Gastrocnemius medialis (tissue), 4 donors: ENCODE results near the gene RFTN1. TPM values are rescaled to one million over a fixed set of nuclear protein-coding genes. Genes with fewer than 3 reads are reported as not detected.

ENCODE experiments used
- ATAC-seq, 2 donors: fragments of 150-250 bp; one replicate each; pipeline ENCODE4 v1.9.1; 2016
- DNase-seq, 2 donors: peaks; one replicate each; pipeline ENCODE4 v3.0.0-alpha.2; 2019
- H3K27ac ChIP-seq, 4 donors: fragments of 200-600 bp; sonication (generic); 1 replicate in 1 of 4; 2 replicates in 3 of 4; pipeline ENCODE4 v1.5.1; 2016 to 2018; ENCODE audit warnings: mild to moderate bottlenecking in 2 of 4, moderate library complexity in 1 of 4
- H3K27me3 ChIP-seq, 3 donors: fragments of 200-600 bp; sonication (generic) in 2 of 3; 1 replicate in 1 of 3; 2 replicates in 2 of 3; pipeline versions ENCODE4 v1.5.1 to v1.6.0; 2016 to 2019; ENCODE audit warnings: mild to moderate bottlenecking in 1 of 3, moderate library complexity in 1 of 3
- H3K36me3 ChIP-seq, 2 donors: fragments of 200-600 bp; sonication (generic) in 1 of 2; one replicate each; pipeline ENCODE4 v1.5.1; 2017 to 2018
- H3K4me1 ChIP-seq, 2 donors: fragments of 200-600 bp; sonication (generic) in 1 of 2; one replicate each; pipeline ENCODE4 v1.5.1; 2016 to 2017; ENCODE audit warnings: mild to moderate bottlenecking in 2 of 2
- H3K4me3 ChIP-seq, 4 donors: fragments of 200-600 bp; sonication (generic) in 3 of 4; 1 replicate in 1 of 4; 2 replicates in 3 of 4; pipeline ENCODE4 v1.5.1; 2016 to 2019; ENCODE audit warnings: mild to moderate bottlenecking in 2 of 4
- H3K9me3 ChIP-seq, 3 donors: fragments of 200-600 bp; sonication (generic) in 2 of 3; 1 replicate in 1 of 3; 2 replicates in 2 of 3; pipeline ENCODE4 v1.5.1; 2016 to 2019
- POLR2A ChIP-seq, 2 donors: fragments of 450-650 bp; IDR thresholded peaks; one replicate each; pipeline ENCODE4 v1.6.1; 2017; ENCODE audit warnings: antibody characterized with exemption in 2 of 2, mild to moderate bottlenecking in 2 of 2, moderate library complexity in 2 of 2
- in situ Hi-C, 4 donors: fragments of 200-750 bp; cut with MboI; loops; one replicate each; pipeline versions ENCODE4 v1.15.0 to v1.8.0; 2017; ENCODE audit warnings: low sequenced_read_pairs in 4 of 4
- intact Hi-C: fragments of 100-400 bp; cut with DNase I; formaldehyde crosslinking; loops from one replicate; pipeline ENCODE4 v1.15.1; 2023; ENCODE audit warnings: low total_unique reads
- total RNA-seq, 4 donors: library from RNA; depleted of rRNA; stranded (reverse); fragments of >200 nt; gene quantifications; one replicate each; pipeline versions ENCODE4 v1.1.0 to v1.2.3, GENCODE V29; 2016
- TF ChIP-seq, protein P1 (sequence below), 5 experiments: fragments of 450-650 bp in 3 of 5; fragments of 200-600 bp in 2 of 5; sonication (generic) in 2 of 5; IDR thresholded peaks in 4 of 5; conservative IDR thresholded peaks in 1 of 5; 1 replicate in 4 of 5; 2 replicates in 1 of 5; pipeline ENCODE4 v1.5.1; 2016 to 2019; ENCODE audit warnings: antibody characterized with exemption in 5 of 5, mild to moderate bottlenecking in 3 of 5, moderate library complexity in 3 of 5

Gene RFTN1
- total RNA-seq, 4 donors from 2014 or later: 10.7 to 22.8 (median 11.7) TPM

DNA sequence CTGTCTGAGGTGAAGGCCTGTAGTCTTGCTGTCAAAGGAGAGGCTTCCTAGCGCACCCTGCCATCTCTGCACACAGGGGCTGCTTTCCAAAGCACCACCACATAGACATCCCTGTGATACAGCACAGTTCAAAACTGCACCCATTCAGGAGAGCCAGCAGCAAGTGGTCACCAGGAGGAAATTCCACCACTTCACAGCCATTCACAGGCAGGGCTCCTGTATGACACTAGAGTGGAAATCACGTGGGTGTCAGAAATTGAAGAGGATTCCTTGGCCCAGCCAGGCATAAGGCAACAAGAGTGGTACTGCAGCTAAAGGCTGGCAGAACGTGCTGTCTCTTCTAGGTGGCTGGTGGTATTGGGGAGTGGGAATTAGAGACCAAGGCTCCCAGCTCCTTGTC, 102.8 kb downstream of the RFTN1 start:
- H3K4me1 ChIP-seq: peaks cover 8 to 18% of the 10 kb centered on the region in 2 donors
- intact Hi-C loops: no loop called here
- peak in 1 of 2 donors; percentile 60 for ATAC-seq

DNA sequence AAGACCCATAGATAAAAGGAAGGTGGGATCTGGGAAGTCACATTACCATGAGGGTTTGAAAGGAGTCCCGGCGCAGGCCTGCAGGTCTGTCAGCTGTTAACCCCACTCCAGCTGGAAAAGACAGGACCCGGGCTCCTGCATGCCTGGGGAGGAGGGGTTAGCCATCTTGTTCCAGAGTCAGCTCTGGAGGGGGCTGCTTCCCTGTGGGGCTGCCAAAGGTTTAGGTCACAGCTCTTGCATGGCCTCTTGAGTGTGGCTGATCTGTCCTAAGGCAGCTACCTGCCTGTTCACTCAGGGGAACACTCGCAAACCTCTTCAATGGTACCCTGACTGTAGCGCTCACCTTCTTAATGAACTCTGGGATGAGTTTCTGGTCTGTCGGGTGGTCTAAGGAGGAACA, 104.5 kb downstream of the RFTN1 start:
- H3K9me3 ChIP-seq: no peaks in the 10 kb centered on the region
- intact Hi-C loops (no loop called here), in situ Hi-C loops (no loop called here)
- DNase-seq: no peak
- no peak for ATAC-seq
- no peaks in the 10 kb centered on the region for H3K27me3 ChIP-seq
- H3K36me3 ChIP-seq: no peaks in the 10 kb centered on the region
- no peak overlapping the region for H3K4me3 ChIP-seq
- H3K4me1 ChIP-seq: peaks cover 5 to 18% of the 10 kb centered on the region in 2 donors
- TF ChIP-seq, protein P1, sequence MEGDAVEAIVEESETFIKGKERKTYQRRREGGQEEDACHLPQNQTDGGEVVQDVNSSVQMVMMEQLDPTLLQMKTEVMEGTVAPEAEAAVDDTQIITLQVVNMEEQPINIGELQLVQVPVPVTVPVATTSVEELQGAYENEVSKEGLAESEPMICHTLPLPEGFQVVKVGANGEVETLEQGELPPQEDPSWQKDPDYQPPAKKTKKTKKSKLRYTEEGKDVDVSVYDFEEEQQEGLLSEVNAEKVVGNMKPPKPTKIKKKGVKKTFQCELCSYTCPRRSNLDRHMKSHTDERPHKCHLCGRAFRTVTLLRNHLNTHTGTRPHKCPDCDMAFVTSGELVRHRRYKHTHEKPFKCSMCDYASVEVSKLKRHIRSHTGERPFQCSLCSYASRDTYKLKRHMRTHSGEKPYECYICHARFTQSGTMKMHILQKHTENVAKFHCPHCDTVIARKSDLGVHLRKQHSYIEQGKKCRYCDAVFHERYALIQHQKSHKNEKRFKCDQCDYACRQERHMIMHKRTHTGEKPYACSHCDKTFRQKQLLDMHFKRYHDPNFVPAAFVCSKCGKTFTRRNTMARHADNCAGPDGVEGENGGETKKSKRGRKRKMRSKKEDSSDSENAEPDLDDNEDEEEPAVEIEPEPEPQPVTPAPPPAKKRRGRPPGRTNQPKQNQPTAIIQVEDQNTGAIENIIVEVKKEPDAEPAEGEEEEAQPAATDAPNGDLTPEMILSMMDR (IDR thresholded peaks at IDR 0.05 in 4 of 5, conservative IDR thresholded peaks at IDR 0.05 in 1 of 5): no peak
- no peak for TF ChIP-seq POLR2A (IDR thresholded peaks at IDR 0.05)
- no peak overlapping the region for H3K27ac ChIP-seq

More for the DNA sequence above, 102.8 kb downstream of the RFTN1 start:
- no peaks in the 10 kb centered on the region for H3K36me3 ChIP-seq
- H3K27ac ChIP-seq: no peak overlapping the region
- H3K4me3 ChIP-seq: no peak overlapping the region
- no peak for TF ChIP-seq POLR2A (IDR thresholded peaks at IDR 0.05)
- in situ Hi-C loops: no loop called here
- H3K27me3 ChIP-seq: no peaks in the 10 kb centered on the region
- no peak for DNase-seq
- H3K9me3 ChIP-seq: no peaks in the 10 kb centered on the region

DNA sequence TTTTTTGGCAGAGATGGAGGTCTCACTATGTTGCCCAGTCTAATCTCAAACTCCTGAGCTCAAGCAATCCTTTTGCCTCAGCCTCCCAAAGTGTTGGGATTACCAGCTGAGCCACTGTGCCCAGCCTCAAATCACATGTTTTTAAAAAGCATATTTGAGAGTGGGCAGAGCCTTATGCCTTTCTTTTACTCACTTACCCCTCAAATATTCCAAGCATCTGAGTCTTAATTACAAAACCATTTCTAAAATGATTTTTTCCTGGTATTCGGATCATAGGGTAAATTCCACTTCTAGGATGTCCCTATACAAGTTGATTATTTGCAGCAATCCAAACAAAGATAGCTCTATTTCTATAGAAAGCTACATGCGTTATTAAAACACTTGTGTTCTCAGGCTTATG, 106.1 kb downstream of the RFTN1 start:
- intact Hi-C loops (no loop called here), in situ Hi-C loops (no loop called here)
- no peak for TF ChIP-seq POLR2A (IDR thresholded peaks at IDR 0.05)
- TF ChIP-seq, protein P1 (IDR thresholded peaks at IDR 0.05 in 4 of 5, conservative IDR thresholded peaks at IDR 0.05 in 1 of 5): no peak
- no peak overlapping the region for H3K4me3 ChIP-seq
- DNase-seq (no peak), ATAC-seq (no peak)
- H3K27me3 ChIP-seq: no peaks in the 10 kb centered on the region
- peaks cover 3 to 10% of the 10 kb centered on the region in 2 donors for H3K4me1 ChIP-seq
- H3K27ac ChIP-seq: no peak overlapping the region
- no peaks in the 10 kb centered on the region for H3K9me3 ChIP-seq
- H3K36me3 ChIP-seq: no peaks in the 10 kb centered on the region

DNA sequence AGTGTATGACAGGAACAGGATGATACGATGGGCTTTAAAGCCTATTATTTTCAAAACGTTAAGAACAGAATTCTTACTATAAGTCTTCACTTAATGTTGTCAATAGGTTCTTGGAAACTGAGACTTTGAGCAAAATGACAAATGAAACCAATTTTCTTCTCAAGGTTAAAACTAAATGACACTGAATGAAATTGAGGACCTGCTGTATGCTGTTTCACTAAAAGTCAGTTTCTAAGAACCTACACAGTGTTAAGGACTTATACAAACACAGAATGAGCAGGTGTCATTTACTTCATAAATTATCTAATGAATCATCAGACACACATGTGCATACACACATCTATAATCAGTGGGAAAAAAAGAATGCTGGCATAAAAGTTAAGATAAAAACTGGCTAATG, 106.9 kb downstream of the RFTN1 start:
- Histone ChIP-seq H3K4me1 (peaks cover 0 to 8% of the 10 kb centered on the region in 2 donors), H3K36me3 (no peaks in the 10 kb centered on the region), H3K27me3 (no peaks in the 10 kb centered on the region), H3K27ac (no peak overlapping the region), H3K9me3 (no peaks in the 10 kb centered on the region), H3K4me3 (no peak overlapping the region)
- in situ Hi-C loops: no loop called here
- intact Hi-C loops: no loop called here
- TF ChIP-seq, protein P1 (IDR thresholded peaks at IDR 0.05 in 4 of 5, conservative IDR thresholded peaks at IDR 0.05 in 1 of 5): no peak
- no peak for TF ChIP-seq POLR2A (IDR thresholded peaks at IDR 0.05)
- ATAC-seq (no peak), DNase-seq (no peak)

DNA sequence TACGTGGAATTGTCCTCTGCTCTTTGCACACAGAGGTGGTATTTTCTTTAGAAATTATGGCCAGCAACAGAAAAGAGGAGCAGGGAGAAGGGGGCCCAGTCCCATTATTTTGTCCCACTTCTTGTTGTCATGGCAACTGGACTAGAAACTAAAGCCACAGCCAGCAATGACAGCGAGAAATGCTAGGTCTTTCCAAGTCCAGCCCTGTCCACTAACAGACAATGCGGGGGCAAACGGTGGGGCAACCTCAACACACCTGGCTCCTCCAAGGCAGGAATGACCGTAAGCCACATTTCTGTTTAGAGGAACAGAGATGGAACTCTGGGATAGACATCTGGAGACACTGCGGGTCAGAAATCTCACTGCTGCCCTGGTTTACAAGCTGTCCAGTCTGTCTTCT, 107.3 kb downstream of the RFTN1 start:
- H3K9me3 ChIP-seq: no peaks in the 10 kb centered on the region
- no peaks in the 10 kb centered on the region for H3K36me3 ChIP-seq
- H3K27me3 ChIP-seq: no peaks in the 10 kb centered on the region
- TF ChIP-seq, protein P1 (IDR thresholded peaks at IDR 0.05 in 4 of 5, conservative IDR thresholded peaks at IDR 0.05 in 1 of 5): no peak
- TF ChIP-seq POLR2A (IDR thresholded peaks at IDR 0.05): no peak
- no peak for ATAC-seq
- no peak overlapping the region for H3K4me3 ChIP-seq
- peaks cover 0 to 8% of the 10 kb centered on the region in 2 donors for H3K4me1 ChIP-seq
- intact Hi-C loops (no loop called here), in situ Hi-C loops (no loop called here)
- H3K27ac ChIP-seq: no peak overlapping the region
- no peak for DNase-seq
